Type B pancreatic cell (in vitro differentiated cells): ENCODE data around the gene DDB1. TPM values are rescaled to one million over a fixed set of nuclear protein-coding genes. Genes with fewer than 3 reads are reported as not detected.

Source experiments
- DNase-seq: peaks from one replicate; pipeline ENCODE4 v3.0.0; 2021; ENCODE audit warnings: mixed read lengths; ENCODE audit not compliant: unreplicated experiment; ENCODE audit errors: extremely low spot score
- H3K27ac Mint-ChIP-seq: 2 replicates; pipeline ENCODE4 v1.8.0; 2021; ENCODE audit warnings: mild to moderate bottlenecking, mixed read lengths
- H3K27me3 Mint-ChIP-seq: 2 replicates; pipeline ENCODE4 v1.8.0; 2021; ENCODE audit warnings: mixed read lengths
- H3K36me3 Mint-ChIP-seq: 2 replicates; pipeline ENCODE4 v1.8.0; 2021; ENCODE audit warnings: mixed read lengths
- H3K4me1 Mint-ChIP-seq: one replicate; pipeline ENCODE4 v1.8.0; 2021; ENCODE audit warnings: mixed read lengths; ENCODE audit not compliant: unreplicated experiment
- H3K4me3 Mint-ChIP-seq: 2 replicates; pipeline ENCODE4 v1.8.0; 2021; ENCODE audit warnings: mild to moderate bottlenecking, mixed read lengths
- H3K9me3 Mint-ChIP-seq: 2 replicates; pipeline ENCODE4 v1.8.0; 2021; ENCODE audit warnings: mixed read lengths
- total RNA-seq: library from RNA; stranded (reverse); gene quantifications from 2 replicates; pipeline ENCODE4 v1.2.1, GENCODE V29; 2021; ENCODE audit warnings: low replicate concordance
- TF ChIP-seq, protein P1 (sequence below): fragments of 200-600 bp; sonication (generic); conservative IDR thresholded peaks from 2 replicates; pipeline ENCODE4 v1.5.0; 2021; ENCODE audit warnings: antibody characterized with exemption, mild to moderate bottlenecking

Gene DDB1
- total RNA-seq, 1 donor from 2014 or later = 279 TPM

DNA sequence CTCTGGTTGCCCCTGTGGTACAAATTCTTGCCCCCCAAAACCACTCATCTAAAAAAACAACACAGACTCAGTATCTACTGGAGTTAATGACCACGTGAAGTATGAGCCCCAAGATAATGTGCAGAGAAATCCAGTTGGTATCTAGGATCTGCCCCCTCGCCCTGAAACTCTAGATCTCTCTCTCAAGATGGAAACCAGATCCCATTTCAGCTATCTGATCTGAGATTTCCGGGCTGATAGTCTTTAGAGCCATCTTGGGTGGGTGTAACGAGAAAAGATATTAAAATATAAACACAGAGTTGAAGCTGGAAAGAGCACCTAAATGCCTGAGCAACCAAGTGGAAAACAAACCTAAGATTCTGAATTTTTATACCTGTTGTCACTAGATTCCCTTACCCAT, 23.8 kb downstream of the DDB1 start:
- DNase-seq = no peak
- H3K27me3 Mint-ChIP-seq = no peaks in the 10 kb centered on the region
- TF ChIP-seq, protein P1, sequence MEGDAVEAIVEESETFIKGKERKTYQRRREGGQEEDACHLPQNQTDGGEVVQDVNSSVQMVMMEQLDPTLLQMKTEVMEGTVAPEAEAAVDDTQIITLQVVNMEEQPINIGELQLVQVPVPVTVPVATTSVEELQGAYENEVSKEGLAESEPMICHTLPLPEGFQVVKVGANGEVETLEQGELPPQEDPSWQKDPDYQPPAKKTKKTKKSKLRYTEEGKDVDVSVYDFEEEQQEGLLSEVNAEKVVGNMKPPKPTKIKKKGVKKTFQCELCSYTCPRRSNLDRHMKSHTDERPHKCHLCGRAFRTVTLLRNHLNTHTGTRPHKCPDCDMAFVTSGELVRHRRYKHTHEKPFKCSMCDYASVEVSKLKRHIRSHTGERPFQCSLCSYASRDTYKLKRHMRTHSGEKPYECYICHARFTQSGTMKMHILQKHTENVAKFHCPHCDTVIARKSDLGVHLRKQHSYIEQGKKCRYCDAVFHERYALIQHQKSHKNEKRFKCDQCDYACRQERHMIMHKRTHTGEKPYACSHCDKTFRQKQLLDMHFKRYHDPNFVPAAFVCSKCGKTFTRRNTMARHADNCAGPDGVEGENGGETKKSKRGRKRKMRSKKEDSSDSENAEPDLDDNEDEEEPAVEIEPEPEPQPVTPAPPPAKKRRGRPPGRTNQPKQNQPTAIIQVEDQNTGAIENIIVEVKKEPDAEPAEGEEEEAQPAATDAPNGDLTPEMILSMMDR = no peak
- H3K27ac Mint-ChIP-seq = no peak overlapping the region
- H3K4me3 Mint-ChIP-seq = no peak overlapping the region
- H3K9me3 Mint-ChIP-seq = no peaks in the 10 kb centered on the region
- no peaks in the 10 kb centered on the region for H3K4me1 Mint-ChIP-seq
- H3K36me3 Mint-ChIP-seq = peaks cover 8% of the 10 kb centered on the region

DNA sequence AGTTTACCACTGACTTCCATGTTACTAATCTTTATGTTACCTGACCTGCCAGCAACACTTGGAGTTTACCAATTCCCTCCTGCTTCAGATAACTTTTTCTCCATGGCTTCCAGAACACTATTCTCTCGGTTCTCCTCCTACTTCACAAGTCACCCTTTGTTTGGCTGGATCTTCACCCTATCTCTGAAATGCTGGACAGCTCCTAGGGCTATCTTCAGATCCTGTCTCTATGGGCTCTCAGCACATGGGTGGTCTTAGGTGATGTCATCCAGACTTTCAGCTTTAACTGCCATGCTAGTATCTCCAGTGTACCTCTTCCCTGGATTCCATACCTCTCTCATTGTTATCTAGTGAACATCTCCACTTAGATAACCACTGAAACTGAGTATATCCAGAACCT, 25.6 kb downstream of the DDB1 start:
- no peak for DNase-seq
- no peak overlapping the region for H3K4me3 Mint-ChIP-seq
- TF ChIP-seq, protein P1 = no peak
- no peaks in the 10 kb centered on the region for H3K4me1 Mint-ChIP-seq
- no peak overlapping the region for H3K27ac Mint-ChIP-seq
- H3K27me3 Mint-ChIP-seq = no peaks in the 10 kb centered on the region
- no peaks in the 10 kb centered on the region for H3K9me3 Mint-ChIP-seq
- H3K36me3 Mint-ChIP-seq = peaks cover 10% of the 10 kb centered on the region

DNA sequence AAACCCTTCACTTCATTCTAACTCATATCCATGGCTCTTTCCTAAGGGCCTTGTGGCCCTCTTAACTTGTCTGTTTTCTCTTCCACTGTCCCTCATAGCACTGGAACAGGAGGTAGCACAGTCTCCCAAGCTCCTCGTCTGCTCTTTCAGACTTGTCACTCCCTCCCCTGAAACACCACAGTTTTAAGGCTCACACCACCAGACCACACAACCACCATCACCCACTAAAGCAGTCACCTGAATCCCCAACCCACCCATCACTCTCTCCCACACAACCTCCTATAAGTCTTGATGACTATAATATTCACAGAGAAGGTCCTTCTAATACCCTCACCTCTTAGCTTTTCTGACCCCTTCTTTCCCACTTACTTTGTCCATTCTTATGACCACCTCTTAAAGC, 26.7 kb downstream of the DDB1 start:
- no peak overlapping the region for H3K27ac Mint-ChIP-seq
- H3K27me3 Mint-ChIP-seq = no peaks in the 10 kb centered on the region
- no peak overlapping the region for H3K4me3 Mint-ChIP-seq
- peaks cover 18% of the 10 kb centered on the region for H3K36me3 Mint-ChIP-seq
- H3K9me3 Mint-ChIP-seq = no peaks in the 10 kb centered on the region
- no peak for DNase-seq
- TF ChIP-seq, protein P1 = no peak
- H3K4me1 Mint-ChIP-seq = no peaks in the 10 kb centered on the region

DNA sequence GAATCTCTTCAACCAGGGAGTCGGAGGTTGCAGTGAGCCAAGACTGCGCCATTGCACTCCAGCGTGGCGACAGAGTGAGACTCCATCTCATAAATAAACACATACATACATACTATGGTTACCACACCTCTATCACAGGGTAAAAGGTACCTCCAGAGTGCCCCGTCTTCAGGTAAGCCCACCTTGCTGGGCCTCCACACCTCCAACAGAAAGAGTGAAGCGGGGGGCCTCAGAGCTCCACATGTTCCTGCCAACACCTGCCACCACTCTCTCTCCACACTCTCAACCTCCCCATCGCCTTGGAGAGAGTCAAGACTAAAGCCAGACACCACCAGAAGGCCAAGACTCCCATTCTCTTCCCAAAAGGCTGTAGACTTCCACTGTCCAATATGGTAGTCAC, 27.5 kb downstream of the DDB1 start:
- Mint-ChIP-seq H3K4me1 (no peaks in the 10 kb centered on the region), H3K9me3 (no peaks in the 10 kb centered on the region), H3K36me3 (peaks cover 24% of the 10 kb centered on the region), H3K27ac (no peak overlapping the region), H3K4me3 (no peak overlapping the region), H3K27me3 (no peaks in the 10 kb centered on the region)
- TF ChIP-seq, protein P1 = no peak
- no peak for DNase-seq

DNA sequence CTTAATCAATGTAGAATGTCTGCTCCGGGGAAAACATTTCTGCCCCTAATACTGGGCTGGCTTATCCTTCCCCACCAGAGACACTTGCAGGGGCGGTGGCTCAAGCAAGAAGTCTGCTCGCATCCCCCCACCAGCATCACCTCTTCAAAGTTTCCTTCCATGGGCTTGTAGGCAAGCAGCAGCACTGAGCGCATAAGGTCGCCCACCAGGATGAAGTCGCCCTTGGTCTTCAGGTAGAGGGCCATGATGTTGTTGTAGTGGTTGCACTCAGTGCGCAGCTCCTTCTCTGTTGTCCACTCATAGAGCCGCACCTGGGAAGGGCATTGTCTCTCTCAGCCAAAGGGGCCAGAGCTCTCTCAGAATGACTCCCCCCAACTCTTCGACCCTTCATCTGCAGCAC, 29.2 kb downstream of the DDB1 start:
- Mint-ChIP-seq H3K36me3 (peaks cover 30% of the 10 kb centered on the region), H3K9me3 (no peaks in the 10 kb centered on the region), H3K4me3 (no peak overlapping the region), H3K27ac (no peak overlapping the region), H3K4me1 (peaks cover 4% of the 10 kb centered on the region), H3K27me3 (no peaks in the 10 kb centered on the region)
- TF ChIP-seq, protein P1 = no peak
- DNase-seq = no peak

DNA sequence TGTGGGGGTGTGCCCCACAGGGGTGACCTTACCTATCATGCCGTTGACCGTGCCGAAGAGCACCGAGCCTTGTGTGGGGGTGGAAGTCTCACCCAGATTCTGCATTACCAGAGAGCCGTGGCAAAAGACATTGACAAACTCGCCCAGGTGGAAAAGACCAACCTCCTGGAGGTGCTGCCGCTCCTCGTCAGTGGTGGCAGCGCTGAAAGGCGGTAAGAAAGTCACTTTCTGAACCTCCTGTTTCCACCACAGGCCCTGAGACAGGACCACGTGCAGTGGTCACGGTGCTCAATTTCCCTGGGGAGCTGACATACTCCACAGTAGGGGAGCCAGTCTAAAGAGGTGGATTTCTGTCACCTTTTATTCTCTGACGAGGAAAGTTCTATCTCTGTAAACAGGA, 30.4 kb downstream of the DDB1 start:
- Mint-ChIP-seq H3K27ac (no peak overlapping the region), H3K4me1 (peaks cover 7% of the 10 kb centered on the region)

More for the DNA sequence above, 30.4 kb downstream of the DDB1 start:
- no peaks in the 10 kb centered on the region for H3K27me3 Mint-ChIP-seq
- no peak overlapping the region for H3K4me3 Mint-ChIP-seq
- peaks cover 38% of the 10 kb centered on the region for H3K36me3 Mint-ChIP-seq
- DNase-seq = no peak
- no peaks in the 10 kb centered on the region for H3K9me3 Mint-ChIP-seq
- TF ChIP-seq, protein P1 = no peak
